Activated naive CD8-positive, alpha-beta T cell treated with anti-CD3 and anti-CD28 coated beads, Interleukin-2, amount 50 U/mL, for 24 hours (primary cell): ENCODE data around the gene UNKL.

Experiments used
- ATAC-seq: fragments of 150-1000 bp; cut with Tn5 transposase; one replicate; pipeline ENCODE4 v1.10.0; 2021
- DNase-seq: peaks from one replicate; pipeline ENCODE4 v3.0.0; 2021
- H3K27ac Mint-ChIP-seq: one replicate; pipeline ENCODE4 v1.8.0; 2021; ENCODE audit warnings: mild to moderate bottlenecking, mixed read lengths
- H3K27me3 Mint-ChIP-seq: one replicate; pipeline ENCODE4 v1.8.0; 2021; ENCODE audit warnings: mixed read lengths
- H3K36me3 Mint-ChIP-seq: one replicate; pipeline ENCODE4 v1.8.0; 2021; ENCODE audit warnings: low read depth, mixed read lengths
- H3K4me1 Mint-ChIP-seq: one replicate; pipeline ENCODE4 v1.8.0; 2021; ENCODE audit warnings: mixed read lengths
- H3K4me3 Mint-ChIP-seq: one replicate; pipeline ENCODE4 v1.8.0; 2021; ENCODE audit warnings: mild to moderate bottlenecking, moderate library complexity, mixed read lengths
- H3K9me3 Mint-ChIP-seq: one replicate; pipeline ENCODE4 v1.8.0; 2021; ENCODE audit warnings: mixed read lengths

Gene UNKL

DNA sequence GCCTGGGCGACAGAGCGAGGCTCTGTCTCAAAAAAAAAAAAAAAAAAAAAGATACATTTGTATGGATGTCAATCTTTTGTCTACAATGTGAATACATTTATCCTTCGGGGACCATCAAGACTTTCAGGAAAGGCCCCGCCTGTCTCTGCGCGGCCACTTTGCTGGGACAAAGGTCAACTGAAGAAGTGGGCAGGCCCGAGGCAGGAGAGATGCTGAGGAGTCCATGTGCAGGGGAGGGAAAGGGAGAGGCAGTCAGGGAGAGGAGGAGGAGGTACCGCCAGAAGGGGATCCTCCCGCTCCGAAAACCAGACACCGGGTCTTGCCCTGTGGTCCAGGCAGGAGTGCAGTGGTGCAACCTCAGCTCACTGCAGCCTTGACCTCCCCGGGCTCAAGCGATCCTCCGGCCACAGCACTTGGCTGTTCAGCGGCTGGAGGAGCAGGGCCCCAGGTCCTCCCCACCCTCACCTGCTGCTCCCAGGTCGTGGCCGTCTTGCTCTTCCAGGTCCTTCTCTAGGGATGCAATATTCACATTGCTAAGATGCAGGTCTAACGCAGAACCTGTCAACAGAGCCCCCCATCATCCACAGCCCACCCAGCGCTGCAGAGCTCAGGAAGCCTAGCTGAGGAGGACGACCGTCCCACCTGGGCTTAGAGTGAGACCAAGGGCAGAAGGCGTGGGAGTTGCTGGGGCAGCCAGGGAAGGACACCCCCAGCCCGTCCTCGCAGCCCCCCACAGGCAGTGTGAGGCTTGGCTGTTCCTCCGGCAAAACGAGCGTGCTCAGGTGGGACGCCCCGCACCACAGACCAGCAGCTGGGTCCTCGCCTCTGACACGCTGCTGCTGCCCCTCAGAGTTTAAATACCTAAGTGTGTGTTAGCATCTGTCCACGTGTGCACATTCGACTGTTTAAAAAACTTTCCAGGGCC, 43.2 kb downstream of the UNKL start:
- ATAC-seq (no peak), DNase-seq (no peak)
- H3K27me3 Mint-ChIP-seq: no peaks in the 10 kb centered on the region
- H3K27ac Mint-ChIP-seq: no peak overlapping the region
- H3K9me3 Mint-ChIP-seq: no peaks in the 10 kb centered on the region
- no peak overlapping the region for H3K4me3 Mint-ChIP-seq
- H3K4me1 Mint-ChIP-seq: no peaks in the 10 kb centered on the region
- H3K36me3 Mint-ChIP-seq: no peaks in the 10 kb centered on the region

DNA sequence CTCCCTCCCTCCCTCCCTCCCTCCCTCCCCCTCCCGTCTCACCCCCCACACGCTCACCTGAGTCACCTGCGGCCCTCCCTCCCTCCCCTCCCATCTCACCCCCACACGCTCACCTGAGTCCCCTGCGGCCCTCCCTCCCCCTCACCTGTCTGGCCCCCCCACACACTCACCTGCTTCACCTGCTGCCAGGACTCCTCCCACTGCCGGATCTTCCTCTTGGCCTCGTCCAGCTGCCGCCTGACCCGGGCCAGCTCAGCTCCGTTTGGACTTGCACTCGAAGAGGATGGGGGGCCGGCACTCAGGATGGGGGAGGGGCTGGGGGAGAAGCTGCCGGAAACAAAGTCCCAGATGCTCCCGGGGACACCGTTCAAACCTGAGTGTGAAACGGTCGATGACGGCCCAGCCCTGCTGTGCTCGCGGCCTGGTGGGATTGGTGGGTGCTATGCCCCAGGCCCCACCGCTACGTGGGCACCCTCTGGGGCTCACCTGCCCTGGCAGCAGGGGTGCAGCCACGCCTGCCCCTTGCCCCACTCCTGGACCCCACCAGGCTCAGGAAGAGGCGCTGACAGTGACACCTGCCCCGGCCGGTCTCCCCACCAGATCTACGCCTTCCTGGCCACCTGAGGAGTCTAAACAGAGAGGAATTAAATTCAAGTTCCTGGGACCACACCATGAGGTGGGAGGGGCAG, 46.9 kb downstream of the UNKL start:
- DNase-seq: no peak
- Mint-ChIP-seq H3K27me3 (no peaks in the 10 kb centered on the region), H3K9me3 (no peaks in the 10 kb centered on the region), H3K27ac (no peak overlapping the region), H3K4me1 (peaks cover 2% of the 10 kb centered on the region), H3K36me3 (peaks cover 8% of the 10 kb centered on the region), H3K4me3 (no peak overlapping the region)
- no peak for ATAC-seq

DNA sequence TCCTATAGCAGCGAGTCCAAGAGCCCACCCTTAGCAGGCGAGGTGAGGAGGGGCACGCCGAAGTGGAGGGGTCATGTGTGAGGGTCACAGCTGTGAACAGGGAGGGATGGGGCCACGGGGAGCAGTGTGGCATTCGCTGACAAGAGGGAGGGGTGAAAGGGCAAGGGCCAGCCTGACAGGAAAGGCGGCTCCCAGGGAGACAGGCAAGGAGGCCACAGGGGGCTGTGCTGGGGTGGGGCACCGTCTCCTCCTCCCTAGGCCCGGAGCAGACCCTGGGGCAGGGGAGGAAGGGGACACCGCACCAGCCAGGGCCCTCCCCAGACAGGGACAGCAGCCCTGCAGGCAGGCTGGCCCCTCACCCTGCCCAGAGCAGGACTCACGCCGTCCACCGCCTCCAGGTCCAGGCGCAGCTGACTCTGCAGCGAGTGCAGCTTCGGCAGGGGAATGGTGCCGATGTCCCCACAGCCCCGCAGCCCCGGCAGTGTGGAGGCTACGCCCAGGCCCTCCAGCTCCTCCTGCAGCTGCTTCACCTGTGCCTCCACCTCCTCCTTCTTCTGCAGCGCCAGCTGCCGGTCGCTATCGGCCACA, 47.7 kb downstream of the UNKL start:
- no peak overlapping the region for H3K4me3 Mint-ChIP-seq
- H3K9me3 Mint-ChIP-seq: no peaks in the 10 kb centered on the region
- no peaks in the 10 kb centered on the region for H3K27me3 Mint-ChIP-seq
- H3K36me3 Mint-ChIP-seq: peaks cover 8% of the 10 kb centered on the region
- H3K27ac Mint-ChIP-seq: no peak overlapping the region
- ATAC-seq (peak; percentile 1), DNase-seq (no peak)
- peaks cover 2% of the 10 kb centered on the region for H3K4me1 Mint-ChIP-seq

DNA sequence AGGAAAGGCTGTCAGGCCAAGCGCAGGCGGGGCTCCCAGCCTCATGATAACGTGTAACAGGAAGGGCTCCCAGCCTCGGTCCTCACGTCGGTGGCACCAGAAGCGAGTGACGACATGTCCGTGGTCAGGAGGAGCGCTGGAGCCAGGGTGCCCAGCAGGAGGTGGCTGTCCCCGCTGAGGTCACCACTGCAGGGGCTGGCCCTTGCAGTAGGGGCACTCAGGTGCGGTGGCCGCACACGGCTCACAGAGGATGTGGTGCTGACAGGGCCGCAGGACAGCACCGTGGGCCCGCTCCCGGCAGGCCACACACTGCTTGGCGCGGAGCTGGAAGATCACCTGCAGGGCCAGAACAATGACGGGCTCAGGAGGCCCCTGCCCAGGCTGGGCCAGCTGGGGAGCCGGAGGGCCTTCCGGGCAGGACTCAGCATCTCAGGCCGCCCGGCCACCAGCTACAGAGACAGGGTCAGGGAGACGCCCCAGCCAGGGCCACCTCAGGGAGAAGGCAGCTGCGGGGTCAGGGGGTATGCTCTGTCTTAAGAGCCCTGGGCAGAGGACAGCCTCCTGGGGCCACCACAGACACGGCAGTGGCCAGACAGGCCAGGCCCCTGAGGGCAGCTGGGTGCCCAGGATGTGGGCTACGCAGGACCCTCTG, 48.3 kb downstream of the UNKL start:
- H3K4me3 Mint-ChIP-seq: no peak overlapping the region
- no peaks in the 10 kb centered on the region for H3K9me3 Mint-ChIP-seq
- DNase-seq (no peak), ATAC-seq (peak; percentile 3)
- H3K4me1 Mint-ChIP-seq: peaks cover 2% of the 10 kb centered on the region
- H3K27me3 Mint-ChIP-seq: no peaks in the 10 kb centered on the region
- H3K36me3 Mint-ChIP-seq: peaks cover 8% of the 10 kb centered on the region
- no peak overlapping the region for H3K27ac Mint-ChIP-seq

DNA sequence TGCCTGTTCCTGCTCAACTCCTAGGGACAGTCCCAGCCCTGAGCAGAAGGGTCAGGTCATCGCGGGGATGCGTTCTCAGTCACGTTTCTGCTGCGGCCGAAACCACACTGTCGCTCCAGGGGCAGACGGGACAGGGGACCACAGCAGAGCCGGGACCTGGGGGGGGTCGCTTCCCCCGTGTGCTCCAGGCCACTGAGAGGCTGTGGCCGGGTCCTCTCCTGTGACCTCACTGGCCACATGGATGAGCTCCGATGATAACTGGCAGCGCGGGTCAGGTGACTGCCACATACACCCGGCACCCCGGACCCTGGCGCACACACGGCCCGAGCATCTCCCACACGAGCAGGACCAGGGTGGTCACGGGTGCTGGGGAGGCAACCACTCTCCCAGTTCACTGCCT, 50.0 kb downstream of the UNKL start:
- no peak overlapping the region for H3K27ac Mint-ChIP-seq
- peaks cover 8% of the 10 kb centered on the region for H3K36me3 Mint-ChIP-seq
- no peaks in the 10 kb centered on the region for H3K9me3 Mint-ChIP-seq
- H3K27me3 Mint-ChIP-seq: no peaks in the 10 kb centered on the region
- H3K4me3 Mint-ChIP-seq: no peak overlapping the region
- ATAC-seq (no peak), DNase-seq (no peak)
- peaks cover 2% of the 10 kb centered on the region for H3K4me1 Mint-ChIP-seq

DNA sequence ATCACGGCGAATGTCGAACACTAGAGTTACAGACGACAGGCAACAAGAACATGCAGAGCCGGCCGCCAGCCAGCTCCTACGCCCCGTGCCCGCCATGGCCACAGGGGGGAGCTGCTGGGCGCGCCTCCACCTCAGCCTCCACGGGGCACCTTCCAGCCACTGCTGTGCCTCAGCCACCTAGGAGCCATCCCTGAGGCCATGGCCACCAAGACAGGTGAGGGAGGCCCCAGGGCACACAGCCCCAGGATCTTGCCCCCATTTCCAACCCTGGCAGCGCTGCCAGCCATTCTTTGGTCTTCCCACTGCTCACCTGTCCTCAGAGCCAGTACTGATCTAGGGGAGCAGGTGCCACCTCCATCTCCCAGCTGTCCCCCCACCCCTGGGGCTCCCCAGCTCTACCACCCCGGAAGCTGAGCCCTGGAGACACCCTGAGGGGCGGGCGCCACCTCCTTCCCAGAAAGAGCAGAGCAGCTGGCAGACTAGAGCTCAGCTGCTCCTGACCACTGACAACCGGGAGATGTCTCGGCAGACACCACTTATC, 50.9 kb downstream of the UNKL start:
- Mint-ChIP-seq H3K9me3 (no peaks in the 10 kb centered on the region), H3K27me3 (no peaks in the 10 kb centered on the region), H3K27ac (peak overlapping the region; percentile 32), H3K36me3 (peaks cover 8% of the 10 kb centered on the region), H3K4me1 (peaks cover 2% of the 10 kb centered on the region), H3K4me3 (no peak overlapping the region)
- peak; percentile 87 for ATAC-seq
- peak; percentile 79 for DNase-seq

DNA sequence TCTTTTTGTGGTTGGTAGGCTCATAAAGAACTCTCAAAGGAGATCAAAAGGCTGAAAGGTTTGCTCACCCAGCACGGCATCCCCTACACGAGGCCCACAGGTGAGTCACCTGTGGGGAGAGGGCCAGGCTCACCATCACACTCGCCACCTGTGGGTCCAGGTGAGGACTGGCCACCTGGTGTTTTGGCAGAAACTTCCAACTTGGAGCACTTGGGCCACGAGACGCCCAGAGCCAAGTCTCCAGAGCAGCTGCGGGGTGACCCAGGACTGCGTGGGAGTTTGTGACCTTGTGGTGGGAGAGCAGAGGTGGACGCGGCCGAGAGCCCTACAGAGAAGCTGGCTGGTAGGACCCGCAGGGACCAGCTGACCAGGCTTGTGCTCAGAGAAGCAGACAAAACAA, 51.7 kb downstream of the UNKL start:
- H3K4me3 Mint-ChIP-seq: no peak overlapping the region

DNA sequence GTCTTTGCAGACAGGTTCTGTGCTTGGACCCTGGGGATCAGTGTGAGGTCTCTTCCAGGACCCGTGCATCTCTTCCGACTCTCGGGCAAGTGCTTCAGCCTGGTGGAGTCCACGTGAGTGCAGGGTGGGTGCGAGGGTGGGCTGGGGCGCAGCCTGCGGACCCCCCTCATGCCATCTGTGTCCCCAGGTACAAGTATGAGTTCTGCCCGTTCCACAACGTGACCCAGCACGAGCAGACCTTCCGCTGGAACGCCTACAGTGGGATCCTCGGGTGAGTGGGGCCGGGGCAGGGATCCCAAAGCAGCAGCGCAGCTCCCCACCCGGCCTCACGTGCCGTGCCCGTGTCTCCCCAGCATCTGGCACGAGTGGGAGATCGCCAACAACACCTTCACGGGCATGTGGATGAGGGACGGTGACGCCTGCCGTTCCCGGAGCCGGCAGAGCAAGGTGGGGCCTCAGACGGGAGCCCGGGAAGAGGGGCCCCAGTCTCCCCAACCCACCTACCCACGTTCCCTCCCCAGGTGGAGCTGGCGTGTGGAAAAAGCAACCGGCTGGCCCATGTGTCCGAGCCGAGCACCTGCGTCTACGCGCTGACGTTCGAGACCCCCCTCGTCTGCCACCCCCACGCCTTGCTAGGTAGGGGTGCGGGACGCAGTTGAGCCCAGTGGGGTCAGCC, 52.7 kb downstream of the UNKL start:
- peaks cover 9% of the 10 kb centered on the region for H3K4me1 Mint-ChIP-seq
- no peak overlapping the region for H3K4me3 Mint-ChIP-seq
- no peak for ATAC-seq
- no peaks in the 10 kb centered on the region for H3K27me3 Mint-ChIP-seq
- no peaks in the 10 kb centered on the region for H3K9me3 Mint-ChIP-seq
- no peak overlapping the region for H3K27ac Mint-ChIP-seq
- DNase-seq: no peak
- peaks cover 8% of the 10 kb centered on the region for H3K36me3 Mint-ChIP-seq

More for the DNA sequence above, 51.7 kb downstream of the UNKL start:
- H3K9me3 Mint-ChIP-seq: no peaks in the 10 kb centered on the region
- no peaks in the 10 kb centered on the region for H3K27me3 Mint-ChIP-seq
- peaks cover 9% of the 10 kb centered on the region for H3K4me1 Mint-ChIP-seq
- DNase-seq: no peak
- no peak overlapping the region for H3K27ac Mint-ChIP-seq
- peaks cover 8% of the 10 kb centered on the region for H3K36me3 Mint-ChIP-seq
- ATAC-seq: no peak

DNA sequence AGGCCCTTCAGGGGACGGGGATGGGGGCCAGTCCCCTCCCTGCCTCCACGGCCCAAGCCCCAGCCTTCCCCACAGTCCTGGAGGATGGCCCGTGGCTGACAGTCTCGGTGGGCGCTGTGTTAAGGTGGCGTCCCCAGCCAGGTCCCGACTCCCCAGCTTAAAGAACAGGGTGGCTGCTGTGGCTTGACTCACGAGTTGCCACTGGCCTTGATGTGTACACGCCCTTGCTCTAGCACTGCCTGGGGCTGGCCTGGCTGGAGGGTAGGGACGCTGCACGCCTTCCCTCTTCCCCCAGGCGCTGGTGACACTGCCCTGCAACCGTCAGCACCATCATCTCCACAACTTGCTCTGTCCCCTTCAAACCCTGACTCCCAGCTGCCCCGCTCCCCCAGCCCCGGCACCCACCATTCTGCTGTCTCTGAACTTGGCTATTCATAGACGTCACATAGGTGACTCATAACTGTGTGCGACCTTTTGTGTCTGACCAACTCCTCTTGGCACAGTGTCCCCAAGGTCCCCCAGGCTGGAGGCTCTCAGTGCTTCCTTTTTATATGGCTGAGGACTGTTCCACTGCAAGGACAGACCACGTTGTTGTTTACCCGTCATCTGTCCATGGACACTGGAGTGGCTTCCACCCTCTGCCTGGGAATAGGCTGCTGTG, 56.5 kb downstream of the UNKL start:
- no peak overlapping the region for H3K27ac Mint-ChIP-seq

DNA sequence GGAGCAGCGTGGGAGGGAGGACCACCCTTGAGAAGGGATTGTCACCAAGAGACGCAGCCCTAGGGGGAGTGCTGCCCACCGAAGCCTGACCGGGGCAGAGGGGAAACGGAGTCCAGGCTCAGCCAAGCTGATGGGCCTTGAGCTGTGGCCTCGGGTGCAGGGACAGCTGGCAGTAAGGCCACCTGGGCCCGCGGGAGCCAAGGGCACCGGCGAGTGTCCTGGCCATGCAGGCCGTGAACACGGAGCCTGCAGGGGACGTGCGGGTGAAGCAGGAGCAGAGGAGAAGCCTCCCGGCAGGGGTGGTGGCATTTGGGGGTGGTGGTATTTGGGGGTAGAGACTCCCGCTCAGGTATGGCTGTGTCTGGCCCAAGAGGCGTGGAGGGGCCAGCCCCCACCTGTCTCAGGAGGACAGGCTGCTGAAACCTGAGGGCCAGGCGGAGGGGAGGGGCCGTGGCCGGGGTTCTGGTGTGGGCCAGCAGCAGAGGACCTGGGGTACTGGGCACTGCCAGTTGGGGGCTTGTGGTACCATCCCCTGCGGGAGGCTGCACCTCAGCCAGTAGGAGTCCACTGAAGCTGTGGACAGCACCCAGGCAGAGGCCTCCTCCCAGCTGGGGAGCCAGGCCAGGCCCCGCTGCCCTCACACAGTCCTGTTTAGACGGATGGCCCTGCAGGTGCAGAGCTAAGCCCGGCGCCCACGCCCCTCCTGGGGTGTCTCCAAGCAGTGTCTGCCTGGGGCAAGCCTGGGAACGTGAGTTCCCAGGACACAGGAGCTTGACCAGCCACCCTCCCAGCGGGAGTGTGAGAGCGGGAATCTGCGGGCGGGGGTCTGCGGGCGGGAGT, 58.2 kb downstream of the UNKL start:
- H3K9me3 Mint-ChIP-seq: no peaks in the 10 kb centered on the region
- no peak for ATAC-seq
- no peaks in the 10 kb centered on the region for H3K27me3 Mint-ChIP-seq
- H3K4me3 Mint-ChIP-seq: no peak overlapping the region
- H3K4me1 Mint-ChIP-seq: peaks cover 30% of the 10 kb centered on the region
- peaks cover 3% of the 10 kb centered on the region for H3K36me3 Mint-ChIP-seq
- no peak for DNase-seq
- no peak overlapping the region for H3K27ac Mint-ChIP-seq

More for the DNA sequence above, 56.5 kb downstream of the UNKL start:
- Mint-ChIP-seq H3K36me3 (peaks cover 3% of the 10 kb centered on the region), H3K27me3 (no peaks in the 10 kb centered on the region), H3K4me1 (peaks cover 22% of the 10 kb centered on the region), H3K4me3 (no peak overlapping the region), H3K9me3 (no peaks in the 10 kb centered on the region)
- no peak for DNase-seq
- peak; percentile 55 for ATAC-seq

DNA sequence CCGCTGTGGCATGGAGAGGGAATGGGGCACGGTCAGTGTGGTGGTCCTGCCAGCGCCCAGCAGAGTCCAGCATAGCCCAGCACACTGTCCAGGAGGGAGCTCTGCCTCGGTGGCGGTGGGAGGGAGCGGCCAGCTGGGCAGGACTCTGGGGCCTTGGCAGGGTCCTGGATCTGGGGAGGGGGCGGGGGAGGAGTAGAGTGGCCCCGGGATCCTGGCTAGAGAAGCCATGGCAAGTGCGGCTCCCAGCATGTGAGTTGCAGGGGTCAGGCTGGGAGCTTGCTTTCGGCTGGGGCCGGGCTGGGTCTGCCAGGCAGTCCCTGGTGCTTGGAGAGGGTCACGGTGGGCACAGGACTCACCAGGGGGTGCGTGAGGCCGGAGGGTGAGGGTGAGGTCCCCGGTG, 58.9 kb downstream of the UNKL start:
- Mint-ChIP-seq H3K27me3 (no peaks in the 10 kb centered on the region), H3K9me3 (no peaks in the 10 kb centered on the region), H3K4me3 (no peak overlapping the region), H3K4me1 (peaks cover 36% of the 10 kb centered on the region), H3K27ac (no peak overlapping the region), H3K36me3 (peaks cover 3% of the 10 kb centered on the region)
- ATAC-seq (no peak), DNase-seq (no peak)

DNA sequence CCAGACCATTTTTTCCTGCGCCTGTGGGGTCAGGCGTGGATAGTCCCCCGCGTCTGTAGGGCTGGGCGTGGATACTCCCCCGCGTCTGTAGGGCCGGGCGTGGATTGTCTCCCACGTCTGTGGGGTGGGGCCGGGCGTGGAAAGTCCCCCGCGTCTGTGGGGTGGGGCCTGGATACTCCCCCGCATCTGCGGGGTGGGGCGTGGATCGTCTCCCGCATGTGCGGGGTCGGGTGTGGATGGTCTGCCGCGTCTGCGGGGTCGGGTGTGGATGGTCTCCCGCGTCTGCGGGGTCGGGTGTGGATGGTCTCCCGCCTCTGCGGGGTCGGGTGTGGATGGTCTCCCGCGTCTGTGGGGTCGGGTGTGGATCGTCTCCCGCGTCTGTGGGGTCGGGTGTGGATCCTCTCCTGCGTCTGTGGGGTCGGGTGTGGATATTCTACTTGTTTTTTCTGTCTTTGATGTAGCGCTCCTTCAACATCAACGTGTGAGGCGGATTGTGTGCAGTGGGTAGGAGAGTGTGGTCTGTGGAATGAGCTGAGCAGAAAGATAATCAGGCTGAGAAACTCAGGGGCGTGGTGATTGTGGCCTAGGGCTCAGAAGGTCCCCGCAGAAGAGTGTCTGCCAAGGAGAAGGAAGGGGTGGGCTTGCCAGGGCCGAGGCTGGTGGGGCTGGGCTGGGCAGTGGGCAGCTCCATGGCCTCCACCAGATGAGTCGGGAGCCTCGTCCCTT, 59.5 kb downstream of the UNKL start:
- DNase-seq (no peak), ATAC-seq (no peak)
- peaks cover 42% of the 10 kb centered on the region for H3K4me1 Mint-ChIP-seq
- H3K27me3 Mint-ChIP-seq: no peaks in the 10 kb centered on the region
- H3K36me3 Mint-ChIP-seq: peaks cover 7% of the 10 kb centered on the region
- no peaks in the 10 kb centered on the region for H3K9me3 Mint-ChIP-seq
- H3K27ac Mint-ChIP-seq: peak overlapping the region; percentile 46
- no peak overlapping the region for H3K4me3 Mint-ChIP-seq
